H1 (cell line): Measurements from ENCODE around the gene LMBR1. TPM values are rescaled to one million over a fixed set of nuclear protein-coding genes. Genes with fewer than 3 reads are reported as not detected.

Experiments
- CTCF ChIA-PET: fragments of 300-600 bp; sonication (Branson Sonifier 250); formaldehyde crosslinking; loops from one replicate; lab custom pipeline; 2021; ENCODE audit not compliant: partially characterized antibody; lab: Charles Lee
- POLR2A ChIA-PET: fragments of 300-600 bp; sonication (Branson Sonifier 250); formaldehyde crosslinking; loops from one replicate; lab custom pipeline; 2021; ENCODE audit warnings: inconsistent platforms; ENCODE audit not compliant: partially characterized antibody; lab: Charles Lee
- DNase-seq, 2 experiments: peaks; one replicate each; pipeline versions ENCODE4 v3.0.0 to v3.0.0-alpha.2; 2010 to 2022; ENCODE audit warnings: low spot score in 2 of 2, low read depth in 1 of 2, mixed read lengths in 1 of 2
- FAIRE-seq: peaks from 2 replicates; lab custom pipeline; 2011; peaks lifted over from hg19 to GRCh38; lab: Jason Lieb, UNC
- H2AFZ ChIP-seq: 2 replicates; pipeline ENCODE4 v1.8.1; 2012; ENCODE audit warnings: low read length, inconsistent platforms
- H2AK5ac ChIP-seq: 2 replicates; pipeline ENCODE4 v1.6.1; 2013; ENCODE audit warnings: low read depth, low read length
- H2BK120ac ChIP-seq: replicated peaks from 2 replicates; pipeline ENCODE3; 2013; ENCODE audit warnings: low read depth, low read length, inconsistent platforms
- H2BK12ac ChIP-seq: 2 replicates; pipeline ENCODE4 v1.6.1; 2013; ENCODE audit warnings: low read depth, low read length
- H2BK15ac ChIP-seq: 2 replicates; pipeline ENCODE4 v1.6.1; 2013; ENCODE audit warnings: low read length
- H2BK20ac ChIP-seq: 2 replicates; pipeline ENCODE4 v1.6.1; 2013; ENCODE audit warnings: low read length
- H2BK5ac ChIP-seq: 2 replicates; pipeline ENCODE4 v1.6.1; 2013; ENCODE audit warnings: low read depth, low read length
- H3K14ac ChIP-seq: 2 replicates; pipeline ENCODE4 v1.6.1; 2013; ENCODE audit warnings: inconsistent platforms; ENCODE audit not compliant: insufficient read length
- H3K18ac ChIP-seq: 2 replicates; pipeline ENCODE4 v1.6.1; 2013; ENCODE audit warnings: low read length; ENCODE audit errors: extremely low read depth
- H3K23ac ChIP-seq: 2 replicates; pipeline ENCODE4 v1.6.1; 2013; ENCODE audit warnings: inconsistent platforms; ENCODE audit not compliant: insufficient read length
- H3K23me2 ChIP-seq: 2 replicates; pipeline ENCODE4 v1.6.1; 2013; ENCODE audit warnings: low read depth, low read length
- H3K27ac ChIP-seq: 2 replicates; pipeline ENCODE4 v1.6.1; 2011; ENCODE audit warnings: low read depth, low read length, inconsistent platforms
- H3K27me3 ChIP-seq, 4 experiments: replicated peaks in 1 of 4; 1 replicate in 1 of 4; 2 replicates in 3 of 4; pipeline versions ENCODE4 v1.6.1 to v1.8.1; 2011 to 2013; ENCODE audit warnings: low read length in 3 of 4, mild to moderate bottlenecking in 3 of 4, inconsistent platforms in 2 of 4, mixed read lengths in 2 of 4, moderate library complexity in 1 of 4; ENCODE audit not compliant: control insufficient read depth in 3 of 4, insufficient read depth in 3 of 4; ENCODE audit errors: extremely low read depth in 1 of 4
- H3K36me3 ChIP-seq, 4 experiments: 2 replicates each; pipeline versions ENCODE4 v1.6.1 to v1.8.1; 2011 to 2013; ENCODE audit warnings: mild to moderate bottlenecking in 4 of 4, low read length in 3 of 4, moderate library complexity in 2 of 4, control low read depth in 1 of 4, inconsistent platforms in 1 of 4; ENCODE audit not compliant: insufficient read depth in 4 of 4, control insufficient read depth in 2 of 4
- H3K4ac ChIP-seq: replicated peaks from 2 replicates; pipeline ENCODE3; 2013; ENCODE audit warnings: low read length, low read depth, mixed read lengths, inconsistent platforms; ENCODE audit not compliant: insufficient read length
- H3K4me1 ChIP-seq, 4 experiments: replicated peaks in 1 of 4; 1 replicate in 1 of 4; 2 replicates in 3 of 4; pipeline versions ENCODE4 v1.6.1 to v1.8.1; 2011 to 2013; ENCODE audit warnings: low read length in 3 of 4, inconsistent platforms in 2 of 4, mixed read lengths in 1 of 4; ENCODE audit not compliant: insufficient read depth in 4 of 4, control insufficient read depth in 3 of 4
- H3K4me2 ChIP-seq, 2 experiments: 2 replicates each; pipeline versions ENCODE4 v1.6.1 to v1.8.1; 2011 to 2013; ENCODE audit warnings: low read depth in 2 of 2, low read length in 2 of 2, control low read depth in 1 of 2, inconsistent platforms in 1 of 2, mild to moderate bottlenecking in 1 of 2; ENCODE audit not compliant: insufficient read depth in 1 of 2
- H3K4me3 ChIP-seq, 4 experiments: fragments of 200-600, 300-600 bp in 1 of 4; sonication (generic), shearing (Covaris generic), sonication (Bioruptor Twin) in 1 of 4; 2 replicates each; pipeline versions ENCODE4 v1.5.1 to v1.8.1; 2011 to 2016; ENCODE audit warnings: low read length in 4 of 4, low read depth in 3 of 4, control low read depth in 2 of 4, inconsistent platforms in 2 of 4, mild to moderate bottlenecking in 2 of 4, mixed read lengths in 1 of 4, moderate library complexity in 1 of 4; ENCODE audit not compliant: insufficient read depth in 2 of 4; ENCODE audit errors: extremely low read depth in 1 of 4
- H3K56ac ChIP-seq: replicated peaks from 2 replicates; pipeline ENCODE3; 2013; ENCODE audit warnings: low read depth, mild to moderate bottlenecking, mixed read lengths, low read length, inconsistent platforms; ENCODE audit not compliant: insufficient read length
- H3K79me1 ChIP-seq: 2 replicates; pipeline ENCODE4 v1.6.1; 2013; ENCODE audit warnings: low read depth, low read length, control low read depth
- H3K79me2 ChIP-seq, 2 experiments: 2 replicates each; pipeline versions ENCODE4 v1.6.1 to v1.8.1; 2012 to 2013; ENCODE audit warnings: low read length in 2 of 2, mild to moderate bottlenecking in 2 of 2, inconsistent platforms in 1 of 2; ENCODE audit not compliant: insufficient read depth in 2 of 2, control insufficient read depth in 1 of 2
- H3K9ac ChIP-seq, 4 experiments: replicated peaks in 1 of 4; 1 replicate in 1 of 4; 2 replicates in 3 of 4; pipeline versions ENCODE4 v1.6.1 to v1.8.1; 2011 to 2013; ENCODE audit warnings: low read depth in 3 of 4, low read length in 3 of 4, control low read depth in 2 of 4, mild to moderate bottlenecking in 2 of 4, moderate library complexity in 2 of 4, inconsistent platforms in 1 of 4; ENCODE audit errors: extremely low read depth in 1 of 4
- H3K9me3 ChIP-seq, 2 experiments: 2 replicates each; pipeline versions ENCODE4 v1.6.1 to v1.8.1; 2012 to 2013; ENCODE audit warnings: mild to moderate bottlenecking in 2 of 2, moderate library complexity in 2 of 2, control low read depth in 1 of 2, inconsistent platforms in 1 of 2, low read depth in 1 of 2, low read length in 1 of 2, mixed read lengths in 1 of 2; ENCODE audit not compliant: insufficient read depth in 2 of 2
- H4K20me1 ChIP-seq, 2 experiments: replicated peaks in 1 of 2; 2 replicates each; pipeline versions ENCODE3 to v1.8.1; 2011 to 2013; ENCODE audit warnings: inconsistent platforms in 2 of 2, low read length in 2 of 2, mild to moderate bottlenecking in 1 of 2; ENCODE audit not compliant: insufficient read depth in 2 of 2, control insufficient read depth in 1 of 2
- H4K5ac ChIP-seq: 2 replicates; pipeline ENCODE4 v1.6.1; 2013; ENCODE audit warnings: low read length, low read depth, mixed read lengths, inconsistent platforms; ENCODE audit not compliant: insufficient read length
- H4K8ac ChIP-seq: 2 replicates; pipeline ENCODE4 v1.8.0; 2013; ENCODE audit warnings: mild to moderate bottlenecking, moderate library complexity, low read length, inconsistent platforms; ENCODE audit not compliant: insufficient read depth; ENCODE audit errors: extremely low read depth
- H4K91ac ChIP-seq: replicated peaks from 2 replicates; pipeline ENCODE3; 2013; ENCODE audit warnings: low read length, mixed read lengths, inconsistent platforms; ENCODE audit not compliant: insufficient read length
- ASH2L ChIP-seq: fragments of 200-600, 300-600 bp; sonication (generic); IDR thresholded peaks from one replicate; pipeline ENCODE4 v1.7.1; 2017; ENCODE audit warnings: low read length
- CBX8 ChIP-seq: fragments of 300-800, 300-1000 bp; sonication (generic); IDR thresholded peaks from 2 replicates; pipeline ENCODE4 v1.7.1; 2016; ENCODE audit warnings: low read depth, low read length, borderline replicate concordance
- HDAC2 ChIP-seq, 2 experiments: fragments of 300-600 bp in 1 of 2; sonication (generic) in 1 of 2; IDR thresholded peaks; 2 replicates each; pipeline ENCODE4 v1.6.1; 2011 to 2012; ENCODE audit warnings: low read depth in 2 of 2, low read length in 2 of 2, mild to moderate bottlenecking in 2 of 2, moderate library complexity in 2 of 2, borderline replicate concordance in 1 of 2, inconsistent platforms in 1 of 2
- KDM5A ChIP-seq: fragments of 200-600 bp; IDR thresholded peaks from 2 replicates; pipeline ENCODE4 v1.7.1; 2012; ENCODE audit warnings: mild to moderate bottlenecking, low read length, inconsistent platforms, mixed read lengths
- MAFK ChIP-seq: IDR thresholded peaks from 2 replicates; pipeline ENCODE4 v1.6.1; 2012; ENCODE audit warnings: low read depth, mild to moderate bottlenecking, improper control_type of control experiment, low read length
- MAX ChIP-seq: IDR thresholded peaks from 2 replicates; pipeline ENCODE4 v1.6.1; 2012; ENCODE audit warnings: inconsistent platforms
- PHF8 ChIP-seq: fragments of 200-600 bp; sonication (generic); conservative IDR thresholded peaks from 2 replicates; pipeline ENCODE4 v1.7.1; 2012; ENCODE audit warnings: low read depth, mild to moderate bottlenecking, inconsistent platforms, low read length, moderate library complexity
- RXRA ChIP-seq: IDR thresholded peaks from 2 replicates; pipeline ENCODE4 v1.6.1; 2011; ENCODE audit warnings: low read depth, mild to moderate bottlenecking, low read length, moderate library complexity; ENCODE audit not compliant: insufficient read depth
- SAP30 ChIP-seq: fragments of 300-600 bp; sonication (generic); IDR thresholded peaks from 2 replicates; pipeline ENCODE4 v1.7.1; 2012; ENCODE audit warnings: low read length, moderate library complexity, mild to moderate bottlenecking, inconsistent platforms; ENCODE audit not compliant: insufficient read depth, insufficient replicate concordance
- SIX5 ChIP-seq: IDR thresholded peaks from 2 replicates; pipeline ENCODE4 v1.6.1; 2011; ENCODE audit warnings: mild to moderate bottlenecking, low read depth, low read length
- WGBS, 2 experiments: shearing (Covaris generic) in 1 of 2; methylation state at CpG; one replicate each; pipeline versions ENCODE4 v1.1.6 to v1.1.7; 2013 to 2015; ENCODE audit warnings: low lambda C conversion rate in 2 of 2, mixed read lengths in 2 of 2, inconsistent platforms in 1 of 2, low coverage in 1 of 2, missing lambda C conversion rate in 1 of 2; ENCODE audit not compliant: insufficient replicate concordance in 2 of 2, insufficient coverage in 1 of 2, insufficient read length in 1 of 2; ENCODE audit errors: extremely low coverage in 1 of 2, missing lambda C conversion rate in 1 of 2; 5-methylcytosine and 5-hydroxymethylcytosine counted together
- polyA plus RNA-seq, 7 experiments: library from polyadenylated mRNA; depleted of rRNA in 3 of 7; stranded (reverse) in 5 of 7; unstranded in 2 of 7; fragments of >200 nt in 5 of 7; fragments of 200-250 nt in 2 of 7; gene quantifications; 1 replicate in 5 of 7; 2 replicates in 1 of 7; 4 replicates in 1 of 7; pipeline versions ENCODE4 v1.2.1 to v1.2.3, GENCODE V29; 2011 to 2013; ENCODE audit warnings: missing spikeins in 2 of 7, mixed read lengths in 2 of 7
- total RNA-seq: library from RNA; stranded (reverse); fragmentation: NEBNext Ultra II Directional; extraction: Animal tissue kit (Norgen Biotek cat#: 25700); gene quantifications from 2 replicates; pipeline ENCODE4 v1.2.1, GENCODE V29; 2021
- TF ChIP-seq, protein P1 (sequence below): IDR thresholded peaks from 2 replicates; pipeline ENCODE4 v1.6.1; 2011; ENCODE audit warnings: low read length, improper control_type of control experiment

LMBR1 gene
- total and polyA plus RNA-seq, 2 of the 8 experiments (the other 6 are each of a cell fraction or from before 2014, with no cell fraction given), result 15.1 to 70.4 TPM

GRCh38 chr7:156676263-156676662 is 216.7 kb downstream of the LMBR1 start:
- CTCF ChIA-PET, result interaction anchor here (0.7 to 1.5 kb wide), 2 partner anchors 22 to 41 kb away, joined by 3 to 5 read pairs; no protein-coding TSS in a partner anchor
- H3K18ac ChIP-seq, result no peak overlapping the region
- peaks cover 0 to 16% (median 6%) of the 10 kb centered on the region in 4 experiments; a peak in 6 of 8 replicates for H3K36me3 ChIP-seq
- H3K9ac ChIP-seq, result no peak overlapping the region
- H3K27me3 ChIP-seq, result no peaks in the 10 kb centered on the region
- no peaks in the 10 kb centered on the region for H3K79me2 ChIP-seq
- no peak overlapping the region for H4K91ac ChIP-seq
- DNase-seq (no peak), FAIRE-seq (no peak)
- 0 out of 7 replicates have a peak, but pooled peaks cover 0 to 3% (median under 1%) of the 10 kb centered on the region in 4 experiments for H3K4me1 ChIP-seq
- 87% methylated on average over 19 of the region's 19 CpGs; no CpG with 5 or more reads in 1 of the 2 experiments for WGBS, 2 experiments
- H4K8ac ChIP-seq, result no peak overlapping the region
- no peak overlapping the region for H4K5ac ChIP-seq
- H3K23me2 ChIP-seq, result no peaks in the 10 kb centered on the region; the same call in 1 of the 2 replicates
- H2BK120ac ChIP-seq, result no peak overlapping the region
- H3K79me1 ChIP-seq, result no peaks in the 10 kb centered on the region
- no peaks in the 10 kb centered on the region for H3K9me3 ChIP-seq
- no peak overlapping the region for H2BK12ac ChIP-seq
- H3K27ac ChIP-seq, result no peak overlapping the region
- H2AFZ ChIP-seq, result no peak overlapping the region
- H2BK5ac ChIP-seq, result no peak overlapping the region
- no peak overlapping the region for H3K4ac ChIP-seq
- no peak overlapping the region for H3K4me3 ChIP-seq
- no peak overlapping the region for H3K23ac ChIP-seq
- H3K56ac ChIP-seq, result no peak overlapping the region
- H2BK20ac ChIP-seq, result no peak overlapping the region
- POLR2A ChIA-PET, result no interaction called here
- H2AK5ac ChIP-seq, result no peak overlapping the region
- H3K4me2 ChIP-seq, result no peak overlapping the region
- no peaks in the 10 kb centered on the region for H4K20me1 ChIP-seq
- no peak overlapping the region for H2BK15ac ChIP-seq
- H3K14ac ChIP-seq, result no peak overlapping the region
- TF ChIP-seq MAX (no peak), HDAC2 (IDR thresholded peaks at IDR 0.05; ENCODE audit: borderline replicate concordance in 1 of 2, low read depth in 2 of 2, low read length in 2 of 2) (no peak), SIX5 (no peak), MAFK (no peak), KDM5A (no peak), PHF8 (no peak), RXRA (no peak), ASH2L (no peak), CBX8 (no peak), SAP30 (no peak)
- TF ChIP-seq, protein P1, sequence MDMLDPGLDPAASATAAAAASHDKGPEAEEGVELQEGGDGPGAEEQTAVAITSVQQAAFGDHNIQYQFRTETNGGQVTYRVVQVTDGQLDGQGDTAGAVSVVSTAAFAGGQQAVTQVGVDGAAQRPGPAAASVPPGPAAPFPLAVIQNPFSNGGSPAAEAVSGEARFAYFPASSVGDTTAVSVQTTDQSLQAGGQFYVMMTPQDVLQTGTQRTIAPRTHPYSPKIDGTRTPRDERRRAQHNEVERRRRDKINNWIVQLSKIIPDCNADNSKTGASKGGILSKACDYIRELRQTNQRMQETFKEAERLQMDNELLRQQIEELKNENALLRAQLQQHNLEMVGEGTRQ, result no peak
